Right lobe of liver (tissue), 6 donors: ENCODE data around the gene TRAF1. TPM values are rescaled to one million over a fixed set of nuclear protein-coding genes. Genes with fewer than 3 reads are reported as not detected.
A peak's percentile ranks its signal among the peaks of the same experiment; 100 is the strongest.

Experiments used
- ATAC-seq, 4 donors: fragments of 200-7000 bp; cut with Tn5 transposase; one replicate each; pipeline ENCODE4 v1.9.1; 2020; ENCODE audit warnings: mild to moderate bottlenecking in 4 of 4, moderate library complexity in 4 of 4
- DNase-seq, 3 donors: peaks; one replicate each; pipeline ENCODE4 v3.0.0-alpha.2; 2020
- H3K27ac ChIP-seq, 3 donors: fragments of 200-600 bp; one replicate each; pipeline ENCODE4 v1.8.0; 2022
- H3K27me3 ChIP-seq, 2 donors: fragments of 200-600 bp; one replicate each; pipeline ENCODE4 v1.8.0; 2022
- H3K36me3 ChIP-seq, 4 donors: fragments of 200-600 bp; sonication (generic) in 1 of 4; one replicate each; pipeline versions ENCODE4 v1.5.1 to v1.8.0; 2017 to 2022; ENCODE audit warnings: control low read depth in 1 of 4
- H3K4me1 ChIP-seq, 4 donors: fragments of 200-600 bp; sonication (generic) in 1 of 4; one replicate each; pipeline versions ENCODE4 v1.5.1 to v1.8.0; 2017 to 2022; ENCODE audit warnings: control low read depth in 1 of 4
- H3K4me3 ChIP-seq, 3 donors: fragments of 200-600 bp; one replicate each; pipeline ENCODE4 v1.8.0; 2022
- H3K9me3 ChIP-seq, 4 donors: fragments of 200-600 bp; sonication (generic) in 1 of 4; one replicate each; pipeline versions ENCODE4 v1.5.1 to v1.8.0; 2017 to 2022; ENCODE audit warnings: control low read depth in 1 of 4
- POLR2A ChIP-seq: fragments of 450-650 bp; IDR thresholded peaks from one replicate; pipeline ENCODE4 v1.6.1; 2017; ENCODE audit warnings: antibody characterized with exemption, mild to moderate bottlenecking
- WGBS: methylation state at CpG from one replicate; pipeline ENCODE4 v1.1.6; 2018; ENCODE audit warnings: low coverage, low lambda C conversion rate; ENCODE audit not compliant: insufficient coverage; ENCODE audit errors: missing lambda C conversion rate; 5-methylcytosine and 5-hydroxymethylcytosine counted together
- intact Hi-C, 2 donors: fragments of 100-400 bp; cut with DNase I; formaldehyde crosslinking; loops; one replicate each; pipeline versions ENCODE4 v1.11.2 to v1.14.1; 2022
- total RNA-seq, 6 experiments: library from RNA; depleted of rRNA in 2 of 6; stranded (reverse); fragments of >200 nt in 2 of 6; fragmentation: NEBNext Ultra II Directional in 3 of 6; extraction: Animal tissue kit (Norgen Biotek cat#: 25700) in 3 of 6; gene quantifications; one replicate each; pipeline versions ENCODE4 v1.1.0 to v1.2.4, GENCODE V29; 2016 to 2023
- TF ChIP-seq, protein P1 (sequence below), 4 donors: fragments of 200-600 bp in 3 of 4; fragments of 450-650 bp in 1 of 4; IDR thresholded peaks; one replicate each; pipeline versions ENCODE4 v1.5.1 to v1.8.0; 2016 to 2022; ENCODE audit warnings: antibody characterized with exemption in 4 of 4, mild to moderate bottlenecking in 2 of 4
- donor health status: DM: no; HTN: yes; CAD: no.
- donor health status: DM: no; HTN: no; CAD: no.
- donor health status: DM: no; HTN: no; CAD: no.
- donor health status: DM: no; HTN: yes; CAD: no.
- donor health status: DM: no; HTN: yes; CAD: no.

Gene TRAF1
- total RNA-seq, 6 experiments from 2014 or later = 0.99 to 2.5 (median 2.1) TPM

DNA sequence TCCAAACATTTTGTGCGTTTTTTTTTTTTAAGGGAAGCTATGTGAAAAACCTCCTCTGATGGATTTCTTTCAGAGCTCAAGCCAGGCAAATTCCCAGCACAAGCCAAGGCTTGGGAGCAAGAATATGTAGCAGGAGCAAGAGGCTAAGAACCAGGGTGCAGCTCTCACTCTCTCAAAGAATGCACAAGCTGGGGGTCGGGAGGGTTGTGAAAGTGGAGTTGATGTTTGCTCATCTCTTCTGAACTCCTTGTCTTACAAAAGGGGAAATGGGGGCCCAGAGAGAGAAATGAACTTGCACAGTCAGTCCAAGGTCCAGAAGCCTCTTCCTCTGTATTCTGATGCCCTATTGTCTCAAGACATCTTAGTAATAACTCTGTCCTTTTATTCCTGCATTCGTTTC lies 7.7 kb upstream of the TRAF1 start:
- intact Hi-C loops = loop anchor here (10.0 kb wide), 2 partner anchors 169 to 179 kb away; no protein-coding TSS in a partner anchor
- Histone ChIP-seq H3K4me3 (no peak overlapping the region), H3K27ac (peak overlapping the region in 1 of 3 donors; percentile 4), H3K9me3 (no peaks in the 10 kb centered on the region), H3K4me1 (peaks cover 2 to 38% (median 16%) of the 10 kb centered on the region in 4 donors), H3K36me3 (no peaks in the 10 kb centered on the region), H3K27me3 (no peaks in the 10 kb centered on the region)
- DNase-seq (no peak), ATAC-seq (no peak)
- no peak for TF ChIP-seq POLR2A
- TF ChIP-seq, protein P1, sequence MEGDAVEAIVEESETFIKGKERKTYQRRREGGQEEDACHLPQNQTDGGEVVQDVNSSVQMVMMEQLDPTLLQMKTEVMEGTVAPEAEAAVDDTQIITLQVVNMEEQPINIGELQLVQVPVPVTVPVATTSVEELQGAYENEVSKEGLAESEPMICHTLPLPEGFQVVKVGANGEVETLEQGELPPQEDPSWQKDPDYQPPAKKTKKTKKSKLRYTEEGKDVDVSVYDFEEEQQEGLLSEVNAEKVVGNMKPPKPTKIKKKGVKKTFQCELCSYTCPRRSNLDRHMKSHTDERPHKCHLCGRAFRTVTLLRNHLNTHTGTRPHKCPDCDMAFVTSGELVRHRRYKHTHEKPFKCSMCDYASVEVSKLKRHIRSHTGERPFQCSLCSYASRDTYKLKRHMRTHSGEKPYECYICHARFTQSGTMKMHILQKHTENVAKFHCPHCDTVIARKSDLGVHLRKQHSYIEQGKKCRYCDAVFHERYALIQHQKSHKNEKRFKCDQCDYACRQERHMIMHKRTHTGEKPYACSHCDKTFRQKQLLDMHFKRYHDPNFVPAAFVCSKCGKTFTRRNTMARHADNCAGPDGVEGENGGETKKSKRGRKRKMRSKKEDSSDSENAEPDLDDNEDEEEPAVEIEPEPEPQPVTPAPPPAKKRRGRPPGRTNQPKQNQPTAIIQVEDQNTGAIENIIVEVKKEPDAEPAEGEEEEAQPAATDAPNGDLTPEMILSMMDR (IDR thresholded peaks at IDR 0.05) = no peak
- WGBS = 36% methylated on average over 3 of the region's 3 CpGs

DNA sequence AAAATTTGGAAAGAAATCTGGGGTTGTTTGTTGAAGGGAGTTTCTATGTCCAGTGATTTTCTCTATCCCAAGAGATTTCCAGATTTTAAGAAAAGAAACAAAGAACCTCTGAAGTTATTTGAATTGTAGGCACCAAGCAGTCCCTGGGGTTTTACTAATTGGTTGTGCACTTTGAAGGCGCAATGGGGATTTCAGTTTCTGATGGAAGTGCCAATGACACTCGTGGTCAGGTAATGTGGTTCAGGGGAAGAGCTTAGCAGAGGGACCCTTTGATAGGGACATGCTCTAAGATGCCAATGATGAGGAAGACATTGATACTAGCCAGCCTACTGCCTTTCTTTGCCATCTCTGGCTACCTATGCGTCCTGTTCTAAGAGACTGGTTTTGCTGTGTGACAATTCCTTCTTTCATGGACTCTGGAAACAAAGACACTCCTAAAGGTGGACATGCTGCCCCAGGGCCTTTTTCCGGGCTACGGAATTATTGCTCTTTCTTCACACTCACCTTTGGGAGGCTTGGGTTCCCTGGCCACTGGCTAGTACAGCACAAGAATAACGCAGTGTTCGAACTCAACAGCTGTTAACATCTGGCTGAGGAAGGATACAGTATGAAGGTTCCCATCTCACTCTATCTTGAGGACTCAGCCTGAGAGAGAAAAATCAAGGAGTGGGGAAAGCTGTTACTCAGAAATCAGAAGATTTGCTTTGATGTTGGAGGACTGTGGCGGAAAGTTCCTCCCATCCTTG lies 6.9 kb upstream of the TRAF1 start:
- no peak for DNase-seq

DNA sequence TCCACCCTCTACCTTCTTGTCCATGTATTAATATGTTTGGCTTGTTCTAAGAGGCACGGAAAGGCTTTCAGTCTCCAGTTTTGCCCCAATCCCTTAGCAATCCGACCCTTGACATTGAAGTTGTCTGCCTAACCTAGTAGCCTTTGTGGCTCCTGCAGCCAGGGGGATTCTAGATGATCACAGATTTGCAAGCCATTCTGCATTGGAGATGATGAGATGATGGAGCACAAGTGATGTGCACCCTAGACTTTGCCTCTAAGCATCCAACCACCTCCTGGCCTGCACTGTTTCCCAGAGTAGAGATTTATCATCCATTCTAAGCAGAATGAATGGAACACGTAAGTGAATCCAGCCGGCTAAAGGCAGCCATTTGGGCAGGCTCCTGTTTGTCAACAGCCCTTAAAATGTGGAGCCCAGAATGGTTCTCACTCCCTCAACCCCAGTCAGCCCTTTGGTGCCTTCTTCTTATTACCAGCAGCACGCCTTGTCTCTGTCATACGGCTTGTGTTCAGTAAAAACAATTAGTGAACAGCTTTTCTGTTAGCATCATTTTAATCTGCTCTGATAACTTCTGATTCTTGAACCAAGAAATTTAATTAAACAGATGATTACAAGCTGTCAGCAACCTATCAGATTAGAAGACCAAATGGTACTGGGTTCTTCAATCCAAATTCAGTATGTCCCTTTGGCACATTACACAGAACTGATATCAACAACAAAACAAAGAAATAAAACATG lies 5.7 kb upstream of the TRAF1 start:
- no peak overlapping the region for H3K4me3 ChIP-seq
- intact Hi-C loops = loop anchor here (10.0 kb wide), 2 partner anchors 167 to 177 kb away; no protein-coding TSS in a partner anchor

More for the DNA sequence above, 6.9 kb upstream of the TRAF1 start:
- no peaks in the 10 kb centered on the region for H3K36me3 ChIP-seq
- peaks cover 2 to 38% (median 16%) of the 10 kb centered on the region in 4 donors for H3K4me1 ChIP-seq
- TF ChIP-seq POLR2A = no peak
- TF ChIP-seq, protein P1 (IDR thresholded peaks at IDR 0.05) = no peak
- no peak overlapping the region for H3K27ac ChIP-seq
- 94% methylated on average over 7 of the region's 8 CpGs for WGBS
- H3K4me3 ChIP-seq = no peak overlapping the region
- H3K27me3 ChIP-seq = no peaks in the 10 kb centered on the region
- intact Hi-C loops = loop anchor here (10.0 kb wide), 2 partner anchors 169 to 179 kb away; no protein-coding TSS in a partner anchor
- H3K9me3 ChIP-seq = no peaks in the 10 kb centered on the region
- ATAC-seq = no peak

More for the DNA sequence above, 5.7 kb upstream of the TRAF1 start:
- H3K36me3 ChIP-seq = no peaks in the 10 kb centered on the region
- peaks cover 2 to 33% (median 16%) of the 10 kb centered on the region in 4 donors for H3K4me1 ChIP-seq
- DNase-seq = no peak
- H3K9me3 ChIP-seq = no peaks in the 10 kb centered on the region
- TF ChIP-seq, protein P1 (IDR thresholded peaks at IDR 0.05) = no peak
- TF ChIP-seq POLR2A = no peak
- 70% methylated on average over 5 of the region's 6 CpGs for WGBS
- no peak for ATAC-seq
- peak overlapping the region; percentile 54 to 66 (median 61) for H3K27ac ChIP-seq
- H3K27me3 ChIP-seq = no peaks in the 10 kb centered on the region
